Caki2 (cell line): ENCODE measurements around the gene FIGNL2. TPM values are rescaled to one million over a fixed set of nuclear protein-coding genes. Genes with fewer than 3 reads are reported as not detected.
"Not testable (repeated sequence)": the region's sequence is repeated elsewhere in the genome, so short reads cannot be mapped to it uniquely, and the experiment has no call there.

Source experiments
- DNase-seq: peaks from one replicate; pipeline ENCODE4 v3.0.0-alpha.2; 2015; ENCODE audit warnings: low read depth
- in situ Hi-C: cut with HindIII; loops from 2 replicates; pipeline ENCODE4 v1.10.0; 2016; ENCODE audit warnings: low sequenced_read_pairs, low pct_unique_long_range_greater_than_20kb, mixed read lengths
- total RNA-seq: library from RNA; depleted of rRNA; stranded (reverse); fragments of >200 nt; shearing (Covaris generic); gene quantifications from 2 replicates; pipeline ENCODE4 v1.2.3, GENCODE V29; 2014; ENCODE audit warnings: low replicate concordance

Gene FIGNL2
- total RNA-seq, 1 experiment from 2014 or later, result 0.84 TPM

GRCh38 chr12:51841727-51842126 lies 6.8 kb downstream of the FIGNL2 start:
- no peak for DNase-seq
- in situ Hi-C loops, result no loop called here

- no peak for DNase-seq
- in situ Hi-C loops, result no loop called here
Measured at GRCh38 chr12:51840966-51841365, 7.6 kb downstream of the FIGNL2 start.

- DNase-seq, result no peak
- in situ Hi-C loops, result no loop called here
Measured at GRCh38 chr12:51839310-51839947, 9.1 kb downstream of the FIGNL2 start.

GRCh38 chr12:51838762-51839161 lies 9.8 kb downstream of the FIGNL2 start:
- DNase-seq, result peak; percentile 52
- in situ Hi-C loops, result no loop called here

- in situ Hi-C loops, result no loop called here
- no peak for DNase-seq
Measured at GRCh38 chr12:51838036-51838435, 10.5 kb downstream of the FIGNL2 start.

- in situ Hi-C loops, result no loop called here
- no peak for DNase-seq
Measured at GRCh38 chr12:51837286-51837685, 11.2 kb downstream of the FIGNL2 start.

- in situ Hi-C loops, result no loop called here
- no peak for DNase-seq
Measured at GRCh38 chr12:51836827-51837173, 11.7 kb downstream of the FIGNL2 start.

GRCh38 chr12:51836041-51836826 lies 12.3 kb downstream of the FIGNL2 start:
- DNase-seq, result peak; percentile 85
- in situ Hi-C loops, result no loop called here

- in situ Hi-C loops, result no loop called here
- DNase-seq, result no peak
Measured at GRCh38 chr12:51834411-51834810, 14.1 kb downstream of the FIGNL2 start.

- no peak for DNase-seq
- in situ Hi-C loops, result no loop called here
Measured at GRCh38 chr12:51833448-51834227, 14.9 kb downstream of the FIGNL2 start.

- in situ Hi-C loops, result no loop called here
- no peak for DNase-seq
Measured at GRCh38 chr12:51832354-51833107, 16.0 kb downstream of the FIGNL2 start.

- peak; percentile 67 for DNase-seq
- in situ Hi-C loops, result not testable (repeated sequence)
Measured at GRCh38 chr12:51831817-51832216, 16.7 kb downstream of the FIGNL2 start.

GRCh38 chr12:51829641-51830040 lies 18.9 kb downstream of the FIGNL2 start:
- in situ Hi-C loops, result no loop called here

GRCh38 chr12:51829011-51829481 lies 19.5 kb downstream of the FIGNL2 start:
- in situ Hi-C loops, result no loop called here

More at GRCh38 chr12:51829641-51830040, 18.9 kb downstream of the FIGNL2 start:
- no peak for DNase-seq

GRCh38 chr12:51827925-51828818 lies 20.3 kb downstream of the FIGNL2 start:
- in situ Hi-C loops, result no loop called here
- peak; percentile 67 for DNase-seq

More at GRCh38 chr12:51829011-51829481, 19.5 kb downstream of the FIGNL2 start:
- DNase-seq, result no peak

- in situ Hi-C loops, result no loop called here
- no peak for DNase-seq
Measured at GRCh38 chr12:51826881-51827280, 21.6 kb downstream of the FIGNL2 start.

- in situ Hi-C loops, result no loop called here
- DNase-seq, result no peak
Measured at GRCh38 chr12:51825216-51825615, 23.3 kb downstream of the FIGNL2 start.
